Fibroblast of villous mesenchyme (primary cell): ENCODE data around the gene PFDN5. TPM values are rescaled to one million over a fixed set of nuclear protein-coding genes. Genes with fewer than 3 reads are reported as not detected.

ENCODE experiments used
- DNase-seq: peaks from one replicate; pipeline ENCODE4 v3.0.0-alpha.2; 2010; ENCODE audit warnings: low read depth
- H3K4me3 ChIP-seq: 2 replicates; pipeline ENCODE4 v1.5.1; 2011; ENCODE audit warnings: low read depth, mild to moderate bottlenecking, low read length
- total RNA-seq: library from RNA; depleted of rRNA; stranded (reverse); fragments of >200 nt; gene quantifications from 2 replicates; pipeline ENCODE4 v1.2.3, GENCODE V29; 2012
- TF ChIP-seq, protein P1 (sequence below): IDR thresholded peaks from 2 replicates; pipeline ENCODE4 v1.5.1; 2012; ENCODE audit warnings: low read depth, mild to moderate bottlenecking, low read length; ENCODE audit not compliant: insufficient read depth

PFDN5 gene
- total RNA-seq, 1 donor, result 382 TPM

DNA sequence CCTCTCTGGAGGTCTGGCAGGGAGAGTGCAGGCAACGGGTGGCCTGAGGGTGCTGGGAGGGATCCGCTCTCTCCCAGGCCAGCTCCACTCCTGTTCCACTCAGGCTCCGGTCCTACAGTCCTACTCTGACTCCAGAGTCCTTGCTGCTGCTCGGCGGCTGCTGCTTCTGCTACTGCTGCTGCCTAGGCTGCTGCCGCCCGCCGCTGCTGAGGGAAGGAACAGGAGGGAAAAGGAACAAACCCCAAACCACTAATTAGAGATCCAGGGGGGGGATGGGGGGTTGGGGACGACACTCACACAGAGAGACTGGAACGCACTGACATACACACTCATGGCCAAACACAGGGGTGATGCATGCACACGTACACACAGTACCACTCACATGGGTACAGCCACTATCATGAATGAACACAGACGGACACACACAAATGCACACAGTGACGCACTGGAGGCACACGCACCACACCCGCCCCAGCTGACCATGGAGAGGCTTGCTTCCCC lies 40.9 kb downstream of the PFDN5 start, which contains the start of gene SP7:
Gene SP7, minus strand, starts transcription at position 174 of the 501 bp plus-strand sequence. CDS start 708 bp downstream, outside the sequence.
- DNase-seq, result no peak
- H3K4me3 ChIP-seq, result no peak within 1 kb of the TSS
- TF ChIP-seq, protein P1, sequence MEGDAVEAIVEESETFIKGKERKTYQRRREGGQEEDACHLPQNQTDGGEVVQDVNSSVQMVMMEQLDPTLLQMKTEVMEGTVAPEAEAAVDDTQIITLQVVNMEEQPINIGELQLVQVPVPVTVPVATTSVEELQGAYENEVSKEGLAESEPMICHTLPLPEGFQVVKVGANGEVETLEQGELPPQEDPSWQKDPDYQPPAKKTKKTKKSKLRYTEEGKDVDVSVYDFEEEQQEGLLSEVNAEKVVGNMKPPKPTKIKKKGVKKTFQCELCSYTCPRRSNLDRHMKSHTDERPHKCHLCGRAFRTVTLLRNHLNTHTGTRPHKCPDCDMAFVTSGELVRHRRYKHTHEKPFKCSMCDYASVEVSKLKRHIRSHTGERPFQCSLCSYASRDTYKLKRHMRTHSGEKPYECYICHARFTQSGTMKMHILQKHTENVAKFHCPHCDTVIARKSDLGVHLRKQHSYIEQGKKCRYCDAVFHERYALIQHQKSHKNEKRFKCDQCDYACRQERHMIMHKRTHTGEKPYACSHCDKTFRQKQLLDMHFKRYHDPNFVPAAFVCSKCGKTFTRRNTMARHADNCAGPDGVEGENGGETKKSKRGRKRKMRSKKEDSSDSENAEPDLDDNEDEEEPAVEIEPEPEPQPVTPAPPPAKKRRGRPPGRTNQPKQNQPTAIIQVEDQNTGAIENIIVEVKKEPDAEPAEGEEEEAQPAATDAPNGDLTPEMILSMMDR, result no peak

DNA sequence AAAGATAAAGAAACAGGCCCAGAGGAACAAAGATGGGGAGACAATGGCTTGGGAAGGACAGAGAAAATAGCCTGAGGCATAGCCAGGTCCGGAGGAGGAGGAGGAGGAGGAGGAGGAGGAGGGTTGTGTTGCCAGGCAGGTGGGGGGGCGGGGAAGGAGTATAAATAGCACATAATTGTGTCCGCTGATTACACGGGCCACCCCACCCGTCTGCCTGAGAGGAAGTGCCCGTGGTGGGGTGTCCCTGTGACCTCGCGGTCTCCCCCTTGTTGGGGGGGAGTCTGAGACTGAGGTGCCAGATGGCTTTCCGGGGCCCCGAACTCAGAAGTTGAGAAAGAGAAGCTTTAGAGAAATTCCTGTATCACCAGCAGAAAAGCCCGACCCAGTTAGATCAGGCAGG lies 42.7 kb downstream of the PFDN5 start:
- TF ChIP-seq, protein P1, result no peak
- DNase-seq, result no peak
- H3K4me3 ChIP-seq, result no peak overlapping the region

DNA sequence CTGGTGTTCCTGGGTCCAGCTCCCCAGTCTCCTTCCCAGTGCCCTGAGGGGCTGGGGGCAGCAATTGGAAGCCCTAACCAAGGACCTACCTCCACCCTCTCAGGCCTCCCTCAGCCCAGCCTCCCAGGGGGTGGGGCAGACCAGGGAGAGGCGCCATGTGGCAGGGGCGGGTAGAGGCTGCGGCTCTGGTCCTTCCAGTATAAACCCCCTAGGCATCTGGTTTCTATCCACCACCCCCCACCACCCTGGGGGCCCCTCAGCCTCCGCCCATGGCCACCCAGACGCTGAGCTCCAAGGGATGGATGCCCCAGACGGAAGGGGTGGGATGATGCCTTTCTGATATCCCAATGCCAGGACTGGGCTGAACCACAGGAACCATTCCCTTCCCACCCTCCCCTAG lies 43.6 kb downstream of the PFDN5 start:
- DNase-seq, result peak; percentile 12
- TF ChIP-seq, protein P1, result no peak
- no peak overlapping the region for H3K4me3 ChIP-seq

DNA sequence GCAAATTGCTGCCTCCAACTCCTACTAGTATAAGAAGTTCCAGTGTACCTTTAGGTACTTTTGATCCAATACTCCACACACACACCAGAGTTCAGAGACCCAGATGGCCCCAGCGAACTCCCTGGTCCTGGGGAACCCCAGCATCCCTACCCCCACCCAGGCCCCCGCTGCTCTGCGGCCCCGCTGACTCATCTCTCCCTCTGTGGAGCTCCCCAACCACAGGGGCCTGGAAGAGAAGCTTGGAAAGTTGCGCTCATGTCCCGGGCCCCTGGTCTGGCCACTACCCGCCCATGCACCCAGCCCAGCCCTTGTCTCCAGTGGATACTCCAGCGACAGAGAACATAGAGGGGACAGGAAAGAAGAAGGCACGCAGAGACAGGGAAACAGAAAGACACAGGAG lies 45.1 kb downstream of the PFDN5 start:
- H3K4me3 ChIP-seq, result no peak overlapping the region
- TF ChIP-seq, protein P1, result no peak
- no peak for DNase-seq

DNA sequence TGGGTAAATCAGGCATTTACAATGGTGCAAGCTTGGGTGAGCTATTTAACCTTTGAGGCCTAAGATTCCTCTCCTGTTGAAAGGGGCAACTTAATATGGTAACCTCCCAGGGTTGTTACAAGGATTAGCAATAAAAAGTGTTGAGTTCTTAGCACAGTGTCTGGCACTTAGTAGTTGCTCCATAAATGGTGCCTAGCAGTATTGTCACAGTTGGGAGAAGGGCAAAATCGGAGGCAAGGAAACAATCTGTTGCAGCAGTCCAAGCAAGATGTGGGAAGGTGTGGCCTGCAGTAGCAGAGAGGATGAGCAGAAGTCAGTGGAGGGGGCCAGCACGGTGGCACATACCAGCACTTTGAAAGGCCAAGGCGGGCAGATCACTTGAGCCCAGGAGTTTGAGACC lies 48.1 kb downstream of the PFDN5 start:
- TF ChIP-seq, protein P1, result no peak
- H3K4me3 ChIP-seq, result no peak overlapping the region
- no peak for DNase-seq

DNA sequence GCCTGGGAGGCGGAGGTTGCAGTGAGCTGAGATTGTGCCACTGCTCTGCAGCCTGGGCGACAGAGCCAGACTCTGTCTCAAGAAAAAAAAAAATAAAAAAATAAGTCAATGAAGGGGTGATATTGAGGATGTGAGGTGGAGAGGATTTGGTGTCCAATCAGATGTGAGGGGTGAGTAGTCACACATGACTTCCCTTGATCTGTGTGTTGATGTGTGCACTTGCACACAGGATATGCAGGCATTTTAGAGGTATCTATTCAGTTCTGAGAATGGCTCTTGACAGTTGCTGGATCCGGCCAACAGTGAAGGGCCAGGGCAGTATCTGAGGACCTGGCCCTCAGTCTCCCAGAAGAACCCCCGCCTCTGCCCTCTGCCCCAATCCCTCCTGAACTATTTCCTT lies 48.6 kb downstream of the PFDN5 start:
- no peak overlapping the region for H3K4me3 ChIP-seq
- no peak for DNase-seq
- TF ChIP-seq, protein P1, result no peak

DNA sequence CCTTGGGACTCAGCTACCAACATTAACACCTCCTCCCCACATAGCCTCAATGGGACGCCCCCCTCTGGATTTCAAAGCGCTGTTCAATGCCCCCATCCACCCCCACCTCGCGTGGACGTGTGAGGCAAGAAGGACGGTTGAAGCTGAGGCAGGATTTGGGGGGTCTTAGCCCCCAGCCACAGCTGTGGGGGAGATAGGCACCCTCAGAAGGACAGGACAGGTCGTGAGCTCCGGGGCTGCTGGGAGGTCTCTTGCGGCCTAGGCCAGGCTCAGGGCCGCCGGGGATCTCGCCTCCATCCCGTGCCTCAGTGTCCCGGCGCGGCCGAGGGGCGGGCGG lies 49.1 kb downstream of the PFDN5 start:
- TF ChIP-seq, protein P1, result no peak
- H3K4me3 ChIP-seq, result peak overlapping the region; percentile 76
- no peak for DNase-seq
